ENCODE data around the gene DCXR. TPM values are rescaled to one million over a fixed set of nuclear protein-coding genes. Genes with fewer than 3 reads are reported as not detected.

Gene DCXR
- total RNA-seq, 1 donor from 2014 or later, result 138 TPM

- Mint-ChIP-seq H3K27ac (no peak overlapping the region), H3K4me1 (ENCODE audit: low read depth) (no peaks in the 10 kb centered on the region), H3K9me3 (no peaks in the 10 kb centered on the region), H3K36me3 (ENCODE audit: low read depth) (no peaks in the 10 kb centered on the region), H3K4me3 (ENCODE audit: low read depth) (no peak overlapping the region), H3K27me3 (ENCODE audit: low read depth) (no peaks in the 10 kb centered on the region)
- DNase-seq (ENCODE audit: low spot score), result no peak
- intact Hi-C loops (cut with micrococcal nuclease), result no loop called here
These were observed 42.7 kb downstream of the DCXR start for GRCh38 chr17:81994593-81995462.

GRCh38 chr17:81993729-81994592 is 43.5 kb downstream of the DCXR start:
- H3K36me3 Mint-ChIP-seq (ENCODE audit: low read depth), result no peaks in the 10 kb centered on the region
- no peaks in the 10 kb centered on the region for H3K4me1 Mint-ChIP-seq (ENCODE audit: low read depth)
- H3K27ac Mint-ChIP-seq, result no peak overlapping the region
- no peak for DNase-seq (ENCODE audit: low spot score)
- H3K27me3 Mint-ChIP-seq (ENCODE audit: low read depth), result no peaks in the 10 kb centered on the region
- H3K9me3 Mint-ChIP-seq, result no peaks in the 10 kb centered on the region
- intact Hi-C loops (cut with micrococcal nuclease), result no loop called here
- no peak overlapping the region for H3K4me3 Mint-ChIP-seq (ENCODE audit: low read depth)

GRCh38 chr17:81992306-81993102 is 45.0 kb downstream of the DCXR start:
- no peaks in the 10 kb centered on the region for H3K9me3 Mint-ChIP-seq
- no peak overlapping the region for H3K27ac Mint-ChIP-seq
- no peaks in the 10 kb centered on the region for H3K27me3 Mint-ChIP-seq (ENCODE audit: low read depth)
- DNase-seq (ENCODE audit: low spot score), result no peak
- no peak overlapping the region for H3K4me3 Mint-ChIP-seq (ENCODE audit: low read depth)
- H3K36me3 Mint-ChIP-seq (ENCODE audit: low read depth), result no peaks in the 10 kb centered on the region
- H3K4me1 Mint-ChIP-seq (ENCODE audit: low read depth), result no peaks in the 10 kb centered on the region
- intact Hi-C loops (cut with micrococcal nuclease), result no loop called here

GRCh38 chr17:81991684-81992305 is 45.7 kb downstream of the DCXR start:
- Mint-ChIP-seq H3K4me1 (ENCODE audit: low read depth) (no peaks in the 10 kb centered on the region), H3K4me3 (ENCODE audit: low read depth) (no peak overlapping the region), H3K36me3 (ENCODE audit: low read depth) (no peaks in the 10 kb centered on the region), H3K9me3 (no peaks in the 10 kb centered on the region), H3K27ac (no peak overlapping the region), H3K27me3 (ENCODE audit: low read depth) (no peaks in the 10 kb centered on the region)
- DNase-seq (ENCODE audit: low spot score), result no peak
- intact Hi-C loops (cut with micrococcal nuclease), result no loop called here

GRCh38 chr17:81990836-81991683 is 46.4 kb downstream of the DCXR start:
- Mint-ChIP-seq H3K4me3 (ENCODE audit: low read depth) (no peak overlapping the region), H3K4me1 (ENCODE audit: low read depth) (no peaks in the 10 kb centered on the region), H3K27me3 (ENCODE audit: low read depth) (no peaks in the 10 kb centered on the region), H3K27ac (no peak overlapping the region), H3K9me3 (no peaks in the 10 kb centered on the region), H3K36me3 (ENCODE audit: low read depth) (peaks cover under 1% of the 10 kb centered on the region)
- no peak for DNase-seq (ENCODE audit: low spot score)
- intact Hi-C loops (cut with micrococcal nuclease), result no loop called here

GRCh38 chr17:81987161-81987770 is 50.2 kb downstream of the DCXR start:
- Mint-ChIP-seq H3K27me3 (ENCODE audit: low read depth) (no peaks in the 10 kb centered on the region), H3K4me1 (ENCODE audit: low read depth) (no peaks in the 10 kb centered on the region), H3K4me3 (ENCODE audit: low read depth) (no peak overlapping the region), H3K9me3 (no peaks in the 10 kb centered on the region), H3K36me3 (ENCODE audit: low read depth) (peaks cover 23% of the 10 kb centered on the region), H3K27ac (no peak overlapping the region)
- intact Hi-C loops (cut with micrococcal nuclease), result no loop called here
- no peak for DNase-seq (ENCODE audit: low spot score)

GRCh38 chr17:81986606-81987005 is 50.9 kb downstream of the DCXR start:
- no peaks in the 10 kb centered on the region for H3K27me3 Mint-ChIP-seq (ENCODE audit: low read depth)
- DNase-seq (ENCODE audit: low spot score), result no peak
- H3K27ac Mint-ChIP-seq, result no peak overlapping the region
- H3K4me3 Mint-ChIP-seq (ENCODE audit: low read depth), result no peak overlapping the region
- no peaks in the 10 kb centered on the region for H3K9me3 Mint-ChIP-seq
- no peaks in the 10 kb centered on the region for H3K4me1 Mint-ChIP-seq (ENCODE audit: low read depth)
- peaks cover 23% of the 10 kb centered on the region for H3K36me3 Mint-ChIP-seq (ENCODE audit: low read depth)
- intact Hi-C loops (cut with micrococcal nuclease), result no loop called here

Other genes with a start within 250 kb of the DCXR start
- gene GCGR, start 233.5 kb downstream of the DCXR start, total RNA-seq, result not detected in 2 replicates
- 42.5 and 42.9 TPM in 2 replicates for gene MCRIP1, start 204.4 kb downstream of the DCXR start, total RNA-seq
- gene PPP1R27, start 202.6 kb downstream of the DCXR start, total RNA-seq, result not detected in 2 replicates
- gene P4HB, start 177.2 kb downstream of the DCXR start, total RNA-seq, result 545 and 603 TPM in 2 replicates
- gene ARHGDIA, start 166.4 kb downstream of the DCXR start, total RNA-seq, result 713 and 715 TPM in 2 replicates
- gene ALYREF, start 146.1 kb downstream of the DCXR start, total RNA-seq, result 237 and 240 TPM in 2 replicates
- 108 and 119 TPM in 2 replicates for gene ANAPC11, start 146.0 kb downstream of the DCXR start, total RNA-seq
- 0.28 and 0.39 TPM in 2 replicates for gene NPB, start 135.5 kb downstream of the DCXR start, total RNA-seq
- 51.5 and 51.7 TPM in 2 replicates for gene PCYT2, start 126.3 kb downstream of the DCXR start, total RNA-seq
- 50.2 and 55.7 TPM in 2 replicates for gene SIRT7, start 119.5 kb downstream of the DCXR start, total RNA-seq
- 30.3 and 31.8 TPM in 2 replicates for gene MAFG, start 110.0 kb downstream of the DCXR start, total RNA-seq
- 99.9 and 105 TPM in 2 replicates for gene PYCR1, start 100.4 kb downstream of the DCXR start, total RNA-seq
- not detected in 2 replicates for gene MYADML2, start 90.5 kb downstream of the DCXR start, total RNA-seq
- gene NOTUM, start 76.5 kb downstream of the DCXR start, total RNA-seq, result 1.2 and 2.2 TPM in 2 replicates
- 32.9 and 33.8 TPM in 2 replicates for gene ASPSCR1, start 60.1 kb downstream of the DCXR start, total RNA-seq
- gene CENPX, start 14.8 kb downstream of the DCXR start, total RNA-seq, result 88.3 and 91.9 TPM in 2 replicates
- gene LRRC45, start 14.4 kb downstream of the DCXR start, total RNA-seq, result 32.3 and 33.4 TPM in 2 replicates
- gene RAC3, start 6.0 kb downstream of the DCXR start, total RNA-seq, result 15.4 and 18.4 TPM in 2 replicates
- 21.8 and 21.9 TPM in 2 replicates for gene RFNG, start 14.1 kb upstream of the DCXR start, total RNA-seq
- gene GPS1, start 14.2 kb upstream of the DCXR start, total RNA-seq, result 103 TPM in 2 replicates
- gene DUS1L, start 28.1 kb upstream of the DCXR start, total RNA-seq, result 154 and 179 TPM in 2 replicates
- gene FASN, start 60.5 kb upstream of the DCXR start, total RNA-seq, result 387 and 409 TPM in 2 replicates
- 51.7 and 53.1 TPM in 2 replicates for gene CCDC57, start 175.1 kb upstream of the DCXR start, total RNA-seq
- gene SLC16A3, start 191.3 kb upstream of the DCXR start, total RNA-seq, result 187 and 200 TPM in 2 replicates
- 139 and 151 TPM in 2 replicates for gene CSNK1D, start 236.0 kb upstream of the DCXR start, total RNA-seq

All from activated T-helper 2 cell treated with anti-CD3 and anti-CD28 coated beads, Interferon-gamma antibody, Interleukin-2, Interleukin-4, amounts not matched to agents 10 μg/mL and 5 μg/mL and 100 μg/mL, durations not matched to agents 14 hours and 24 hours and 36 hours (primary cell).